Measurements from ENCODE around the gene MAST1.
"Not testable (repeated sequence)": the region's sequence is repeated elsewhere in the genome, so short reads cannot be mapped to it uniquely, and the experiment has no call there.

MAST1 gene

GRCh38 chr19:12841094-12841493 lies 2.8 kb downstream of the MAST1 start:
- DNase-seq, result peak; percentile 21

GRCh38 chr19:12842511-12842910 lies 4.2 kb downstream of the MAST1 start:
- no peak for DNase-seq

- DNase-seq, result no peak
These were observed 5.0 kb downstream of the MAST1 start for GRCh38 chr19:12843328-12843727.

GRCh38 chr19:12843999-12844732 lies 5.9 kb downstream of the MAST1 start:
- no peak for DNase-seq

- DNase-seq, result not testable (repeated sequence)
These were observed 8.3 kb downstream of the MAST1 start for GRCh38 chr19:12846613-12847012.

GRCh38 chr19:12847159-12848139 lies 9.1 kb downstream of the MAST1 start:
- DNase-seq, result peak; percentile 85

GRCh38 chr19:12856653-12857052 lies 18.3 kb downstream of the MAST1 start:
- no peak for DNase-seq

GRCh38 chr19:12858041-12858928 lies 20.0 kb downstream of the MAST1 start:
- no peak for DNase-seq

- no peak for DNase-seq
These were observed 21.2 kb downstream of the MAST1 start for GRCh38 chr19:12859546-12859945.

- DNase-seq, result no peak
These were observed 25.8 kb downstream of the MAST1 start for GRCh38 chr19:12864143-12864542.

- no peak for DNase-seq
These were observed 26.7 kb downstream of the MAST1 start for GRCh38 chr19:12864721-12865715.

- DNase-seq, result no peak
These were observed 27.6 kb downstream of the MAST1 start for GRCh38 chr19:12865746-12866415.

- DNase-seq, result no peak
These were observed 28.3 kb downstream of the MAST1 start for GRCh38 chr19:12866416-12867119.

- DNase-seq, result peak; percentile 76
These were observed 29.1 kb downstream of the MAST1 start for GRCh38 chr19:12867120-12868099.

- DNase-seq, result no peak
These were observed 30.3 kb downstream of the MAST1 start for GRCh38 chr19:12868540-12869112.

GRCh38 chr19:12871681-12872080 lies 33.4 kb downstream of the MAST1 start:
- DNase-seq, result no peak

GRCh38 chr19:12872255-12872654 lies 33.9 kb downstream of the MAST1 start:
- DNase-seq, result no peak

All from CD4-positive, alpha-beta T cell treated with Interleukin-17A for 4 hours (primary cell).